Stimulated activated CD4-positive, alpha-beta T cell treated with anti-CD3 and anti-CD28 coated beads, Interleukin-12 subunit alpha, Interleukin-12 subunit beta, amount 100 ng/mL, for 24 hours (primary cell): ENCODE results near the gene CACNA2D4.
"Not testable (repeated sequence)": the region's sequence is repeated elsewhere in the genome, so short reads cannot be mapped to it uniquely, and the experiment has no call there.

Experiments
- DNase-seq, 2 experiments: peaks; one replicate each; pipeline ENCODE4 v3.0.0-alpha.2; 2020; ENCODE audit warnings: low read depth in 2 of 2

Gene CACNA2D4

GRCh38 chr12:1832801-1833595 lies 85.5 kb downstream of the CACNA2D4 start:
- DNase-seq, result no peak

- DNase-seq, result no peak
Measured at GRCh38 chr12:1830981-1831963, 87.2 kb downstream of the CACNA2D4 start.

DNA sequence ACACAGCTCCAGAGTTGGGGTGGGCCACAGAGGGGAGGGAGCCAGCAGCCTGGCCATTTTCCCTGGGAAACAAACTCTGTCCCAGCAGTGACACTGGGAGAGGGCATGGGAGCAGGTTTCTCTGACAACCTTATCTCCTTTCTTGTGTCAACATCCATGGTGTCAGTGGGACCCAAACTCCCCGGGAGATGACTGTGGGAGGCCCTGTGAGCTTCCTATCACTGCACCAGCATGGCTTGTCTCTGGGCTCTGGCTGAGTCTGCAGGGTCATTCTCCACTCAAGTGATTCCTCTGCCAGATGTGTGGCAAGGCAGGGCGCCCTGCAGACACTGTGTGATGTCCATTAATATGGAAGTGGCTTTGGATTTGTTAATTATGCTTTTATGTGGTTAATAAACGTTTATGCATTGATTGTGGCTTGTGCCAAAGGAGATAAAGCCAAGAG lies 88.0 kb downstream of the CACNA2D4 start:
- DNase-seq, result no peak

GRCh38 chr12:1829306-1829900 lies 89.0 kb downstream of the CACNA2D4 start:
- no peak for DNase-seq

- DNase-seq, result no peak
Measured at GRCh38 chr12:1828856-1829255, 89.6 kb downstream of the CACNA2D4 start.

DNA sequence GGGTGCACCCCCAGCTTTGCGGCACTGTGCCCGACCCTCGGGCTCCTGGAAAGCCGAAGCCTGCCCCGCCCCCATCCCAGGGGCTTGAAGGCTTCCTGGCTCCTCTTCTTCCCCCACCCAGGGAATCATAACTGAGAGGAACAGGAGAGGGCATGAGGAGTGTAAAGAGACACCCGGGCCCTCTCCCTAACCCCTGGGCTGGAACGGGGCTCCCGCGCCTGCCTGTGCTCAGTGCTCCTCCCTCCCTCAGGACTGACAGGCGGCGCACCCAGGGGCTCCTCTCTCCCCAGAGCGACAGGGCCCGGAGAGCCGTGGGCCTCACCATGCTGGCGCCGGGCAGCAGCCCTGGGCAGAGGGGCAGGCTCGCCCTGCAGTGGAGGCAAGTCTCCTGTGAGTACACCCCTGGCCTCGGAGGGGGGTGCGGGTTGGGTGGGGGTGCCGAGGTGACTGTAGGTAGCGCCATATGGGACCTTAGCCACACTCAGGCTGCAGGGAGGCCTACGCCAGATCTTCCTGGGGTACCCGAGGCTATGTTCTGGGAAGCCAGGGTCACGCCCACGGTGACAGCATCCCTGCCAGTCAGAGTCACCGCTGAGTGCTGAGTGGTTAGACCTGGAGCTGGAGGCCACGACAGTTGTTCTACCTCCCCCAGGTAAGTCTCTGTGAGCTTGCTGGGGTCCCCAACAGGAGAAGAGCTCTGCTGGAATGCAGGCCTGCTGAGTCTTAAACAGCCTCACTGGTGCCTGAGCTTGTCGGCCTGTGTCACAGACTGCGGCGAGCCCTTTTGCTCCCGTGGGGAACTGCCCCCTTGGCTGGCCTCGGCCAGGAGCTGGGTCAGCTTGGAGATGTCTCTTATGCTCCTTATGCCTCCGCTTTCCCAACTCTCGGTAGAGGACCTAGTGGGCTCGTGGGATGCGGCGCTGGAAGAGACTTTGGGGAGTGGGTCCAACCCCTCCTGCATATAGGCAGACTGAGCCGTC lies 90.3 kb downstream of the CACNA2D4 start:
- DNase-seq, result no peak

DNA sequence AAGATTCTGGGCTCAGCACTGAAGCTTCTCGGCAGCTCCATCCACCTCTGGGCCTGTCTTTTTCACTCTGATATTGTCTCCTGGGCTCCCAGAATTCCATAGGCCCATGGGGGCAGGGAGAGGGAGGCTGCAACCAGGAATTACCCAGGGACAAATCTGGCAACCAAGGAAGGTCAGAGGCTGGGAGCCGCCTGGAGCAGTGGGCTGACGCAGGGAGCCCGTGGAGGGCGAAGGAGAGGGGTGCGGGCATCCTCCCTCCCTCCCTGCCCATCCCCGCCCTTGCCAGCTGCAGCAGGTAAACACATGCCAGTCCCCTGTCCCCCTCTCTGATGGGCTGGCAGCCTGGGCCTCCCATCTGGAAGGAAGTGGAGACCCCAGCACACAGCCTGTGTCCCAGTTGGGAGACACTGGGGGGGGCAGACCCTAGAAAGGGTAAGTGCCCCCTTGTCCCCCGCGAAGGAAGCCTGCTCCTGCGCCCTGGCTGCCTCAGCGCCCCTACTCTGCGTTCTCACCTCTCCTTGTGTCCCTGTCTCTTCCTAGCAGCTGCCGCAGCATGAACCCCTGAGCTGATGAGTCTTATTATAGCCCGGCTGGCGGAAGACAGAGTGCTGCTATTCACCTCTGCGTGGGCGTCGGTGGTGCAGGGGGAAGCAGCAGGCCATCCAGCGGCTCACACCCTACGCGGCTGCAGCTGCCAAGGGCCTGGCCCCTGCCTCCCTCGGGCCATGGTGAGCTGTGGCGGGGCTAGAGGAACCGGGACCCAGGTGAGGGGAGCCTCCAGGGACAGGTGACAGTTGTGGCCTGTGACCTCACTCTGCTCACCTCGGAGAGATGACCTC lies 91.4 kb downstream of the CACNA2D4 start:
- no peak for DNase-seq

DNA sequence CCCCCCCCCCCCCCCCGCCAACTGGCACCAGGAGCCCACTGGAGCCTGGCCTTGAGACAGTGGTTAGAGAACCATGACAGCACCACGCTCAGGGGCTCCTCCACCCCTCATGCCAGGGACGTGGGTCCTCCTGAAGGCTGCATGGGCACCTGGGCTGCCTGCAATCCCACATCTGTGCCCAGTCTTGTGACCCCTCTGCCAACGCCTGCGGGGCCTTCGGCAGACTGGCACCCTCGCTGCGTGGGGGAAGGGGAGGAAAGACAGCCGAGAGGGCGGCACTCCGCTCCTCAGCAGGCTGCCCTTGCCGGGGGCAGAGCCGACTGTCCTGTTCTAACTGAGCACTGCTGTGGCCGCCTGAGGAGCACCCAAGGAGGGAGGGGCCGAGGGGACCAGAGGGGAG lies 92.1 kb downstream of the CACNA2D4 start:
- no peak for DNase-seq

GRCh38 chr12:1825382-1826102 lies 92.9 kb downstream of the CACNA2D4 start:
- no peak for DNase-seq

GRCh38 chr12:1823237-1823636 lies 95.2 kb downstream of the CACNA2D4 start:
- no peak for DNase-seq

DNA sequence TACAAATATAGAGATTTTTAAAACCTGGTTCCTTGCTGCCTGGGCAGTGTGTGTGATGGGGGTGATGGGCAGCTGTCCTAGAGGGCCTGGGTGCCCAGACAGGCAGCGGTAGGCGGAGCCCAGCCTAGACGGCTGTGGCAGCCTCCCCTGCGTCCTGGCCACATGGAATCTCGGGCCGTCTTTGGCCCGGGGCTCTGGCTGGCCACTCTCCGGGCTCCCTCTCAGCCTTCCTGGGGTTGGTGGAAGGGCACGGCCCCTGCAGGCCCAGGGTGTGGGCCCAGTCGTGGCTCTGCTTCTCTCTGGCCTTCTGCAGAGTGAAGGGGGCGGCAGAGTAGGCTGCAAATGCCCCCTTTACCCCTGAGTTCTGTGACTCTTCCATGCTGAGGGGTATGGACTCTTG lies 95.8 kb downstream of the CACNA2D4 start:
- no peak for DNase-seq

GRCh38 chr12:1821805-1822204 lies 96.6 kb downstream of the CACNA2D4 start:
- DNase-seq, result no peak

GRCh38 chr12:1820896-1821291 lies 97.6 kb downstream of the CACNA2D4 start:
- no peak for DNase-seq

DNA sequence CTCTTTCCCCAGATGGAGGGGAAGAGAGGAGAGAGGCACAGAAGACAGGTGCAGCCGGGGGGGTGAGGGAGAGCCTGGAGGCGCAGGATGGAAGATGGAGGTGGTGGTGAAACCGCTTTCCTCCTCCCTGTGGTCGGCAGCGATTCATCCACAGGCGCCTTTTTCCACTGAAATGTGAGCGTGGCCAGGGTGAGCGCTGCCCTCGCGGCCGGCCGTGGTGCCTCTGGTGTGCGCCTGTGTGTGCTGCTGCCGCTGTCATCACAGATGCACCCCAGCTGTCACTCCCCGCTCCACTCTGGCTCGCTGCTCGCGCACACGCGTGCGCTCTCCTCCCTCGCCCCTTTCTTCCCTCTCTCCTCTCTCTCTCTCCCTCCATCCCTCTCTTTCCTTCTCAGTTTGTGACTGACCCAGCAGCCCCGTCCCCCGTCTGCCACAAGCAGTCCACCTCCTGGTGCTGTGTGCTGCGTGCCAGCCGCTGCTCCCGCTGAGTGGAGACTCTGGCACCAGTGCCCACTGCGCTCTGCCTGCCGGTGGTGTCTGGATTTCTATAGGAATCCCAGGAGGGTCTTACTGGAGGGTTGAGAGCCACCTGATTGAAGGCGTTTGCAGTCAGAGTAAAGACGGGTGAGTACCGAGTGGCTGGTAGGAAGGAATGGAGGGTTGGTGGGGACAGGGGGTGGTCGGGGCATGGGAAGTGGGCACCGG lies 98.1 kb downstream of the CACNA2D4 start, which contains the start of gene LRTM2:
Gene LRTM2 (plus strand): TSS at position 375 of the 705 bp plus-strand sequence. CDS start 7,584 bp downstream, outside the sequence.
- no peak for DNase-seq

- DNase-seq, result no peak
Measured at GRCh38 chr12:1819571-1819970, 98.9 kb downstream of the CACNA2D4 start.

GRCh38 chr12:1819050-1819449 lies 99.4 kb downstream of the CACNA2D4 start:
- DNase-seq, result no peak

DNA sequence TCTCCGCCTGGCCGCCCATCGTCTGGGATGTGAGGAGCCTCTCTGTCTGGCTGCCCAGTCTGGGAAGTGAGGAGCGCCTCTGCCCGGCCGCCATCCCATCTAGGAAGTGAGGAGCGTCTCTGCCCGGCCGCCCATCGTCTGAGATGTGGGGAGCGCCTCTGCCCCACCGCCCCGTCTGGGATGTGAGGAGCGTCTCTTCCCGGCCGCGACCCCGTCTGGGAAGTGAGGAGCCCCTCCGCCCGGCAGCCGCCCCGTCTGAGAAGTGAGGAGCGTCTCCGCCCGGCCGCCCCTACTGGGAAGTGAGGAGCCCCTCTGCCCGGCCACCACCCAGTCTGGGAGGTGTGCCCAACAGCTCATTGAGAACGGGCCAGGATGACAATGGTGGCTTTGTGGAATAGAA lies 100.5 kb downstream of the CACNA2D4 start:
- DNase-seq, result not testable (repeated sequence)

- no peak for DNase-seq
Measured at GRCh38 chr12:1816730-1817348, 101.6 kb downstream of the CACNA2D4 start.
